ENCODE measurements around the gene ARHGEF3.

Gene ARHGEF3

DNA sequence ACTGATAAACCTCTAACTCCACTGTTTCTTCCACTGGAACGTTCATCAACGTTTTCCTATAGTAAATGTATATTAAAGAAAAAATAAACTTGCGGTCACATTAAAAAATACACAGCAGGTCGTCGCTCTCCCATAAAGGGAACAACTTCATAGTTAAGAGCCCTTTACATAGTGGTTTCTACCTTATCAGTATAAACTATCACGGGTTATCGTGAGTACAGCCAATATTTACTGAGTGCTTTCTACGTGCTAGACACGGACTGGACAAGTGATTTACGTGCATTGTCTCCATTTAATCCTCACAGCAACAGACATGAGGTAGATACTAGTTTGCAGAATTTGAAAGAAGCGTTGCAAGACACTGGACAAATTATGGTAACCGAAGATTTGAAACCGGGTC, 117.7 kb downstream of the ARHGEF3 start (continued):
- TF ChIP-seq ZNF548 (tag by site-specific recombination; IDR thresholded peaks at IDR 0.05) (no peak), ZNF114 (tag by site-specific recombination; IDR thresholded peaks at IDR 0.05) (no peak), ZBTB1 (tag by site-specific recombination; IDR thresholded peaks at IDR 0.05) (no peak), ZXDB (tag by site-specific recombination; IDR thresholded peaks at IDR 0.05) (peak; percentile 81), ZNF610 (tag by site-specific recombination; IDR thresholded peaks at IDR 0.05; ENCODE audit: borderline replicate concordance) (no peak), ZNF174 (tag by site-specific recombination; IDR thresholded peaks at IDR 0.05) (no peak), ZFP69B (tag by site-specific recombination; IDR thresholded peaks at IDR 0.05) (no peak), MZF1 (tag by site-specific recombination; IDR thresholded peaks at IDR 0.05; ENCODE audit: borderline replicate concordance) (no peak), ZFP37 (tag by site-specific recombination; IDR thresholded peaks at IDR 0.05) (no peak), ZNF10 (tag by site-specific recombination; IDR thresholded peaks at IDR 0.05) (no peak; the same call in 1 of the 2 replicates), ZNF529 (tag by site-specific recombination; IDR thresholded peaks at IDR 0.05; ENCODE audit: insufficient replicate concordance) (no peak), ZNF221 (tag by site-specific recombination; IDR thresholded peaks at IDR 0.05; ENCODE audit: borderline replicate concordance) (no peak), ZFHX2 (tag by site-specific recombination; conservative IDR thresholded peaks at IDR 0.05) (no peak), ZNF214 (tag by site-specific recombination; IDR thresholded peaks at IDR 0.05; ENCODE audit: borderline replicate concordance) (no peak), YY1 (tag by site-specific recombination; IDR thresholded peaks at IDR 0.05) (no peak), SP7 (tag by site-specific recombination; IDR thresholded peaks at IDR 0.05) (peak; percentile 31; the same call in 1 of the 2 replicates), ZBTB8A (tag by site-specific recombination; IDR thresholded peaks at IDR 0.05) (no peak), ZNF76 (tag by site-specific recombination; IDR thresholded peaks at IDR 0.05; ENCODE audit: borderline replicate concordance, low read depth) (no peak), REPIN1 (tag by site-specific recombination; IDR thresholded peaks at IDR 0.05; ENCODE audit: low read depth) (no peak), KLF1 (tag by site-specific recombination; IDR thresholded peaks at IDR 0.05) (no peak), ZNF792 (tag by site-specific recombination; IDR thresholded peaks at IDR 0.05) (no peak), PRDM6 (tag by site-specific recombination; IDR thresholded peaks at IDR 0.05) (peak; percentile 76), ZNF514 (tag by site-specific recombination; IDR thresholded peaks at IDR 0.05) (no peak), HOXC10 (CRISPR knock-in tag; IDR thresholded peaks at IDR 0.05) (no peak), ZNF571 (tag by site-specific recombination; IDR thresholded peaks at IDR 0.05) (no peak), ZNF530 (tag by site-specific recombination; IDR thresholded peaks at IDR 0.05; ENCODE audit: low read depth) (no peak), ZIC2 (tag by site-specific recombination; IDR thresholded peaks at IDR 0.05) (no peak), ZEB2 (tag by site-specific recombination; IDR thresholded peaks at IDR 0.05) (no peak), ZNF473 (tag by site-specific recombination; IDR thresholded peaks at IDR 0.05) (no peak), ZNF791 (tag by site-specific recombination; IDR thresholded peaks at IDR 0.05) (no peak), ZNF175 (tag by site-specific recombination; IDR thresholded peaks at IDR 0.05) (no peak), GLIS2 (tag by site-specific recombination; IDR thresholded peaks at IDR 0.05) (no peak), SCRT1 (tag by site-specific recombination; IDR thresholded peaks at IDR 0.05; ENCODE audit: borderline replicate concordance) (no peak), ZBTB7A (tag by site-specific recombination; IDR thresholded peaks at IDR 0.05; ENCODE audit: low read depth) (no peak), PRDM1 (tag by site-specific recombination; IDR thresholded peaks at IDR 0.05) (no peak), ZNF549 (tag by site-specific recombination; IDR thresholded peaks at IDR 0.05) (no peak), ZNF692 (tag by site-specific recombination; IDR thresholded peaks at IDR 0.05) (no peak)
- TF ChIP-seq, protein P1, sequence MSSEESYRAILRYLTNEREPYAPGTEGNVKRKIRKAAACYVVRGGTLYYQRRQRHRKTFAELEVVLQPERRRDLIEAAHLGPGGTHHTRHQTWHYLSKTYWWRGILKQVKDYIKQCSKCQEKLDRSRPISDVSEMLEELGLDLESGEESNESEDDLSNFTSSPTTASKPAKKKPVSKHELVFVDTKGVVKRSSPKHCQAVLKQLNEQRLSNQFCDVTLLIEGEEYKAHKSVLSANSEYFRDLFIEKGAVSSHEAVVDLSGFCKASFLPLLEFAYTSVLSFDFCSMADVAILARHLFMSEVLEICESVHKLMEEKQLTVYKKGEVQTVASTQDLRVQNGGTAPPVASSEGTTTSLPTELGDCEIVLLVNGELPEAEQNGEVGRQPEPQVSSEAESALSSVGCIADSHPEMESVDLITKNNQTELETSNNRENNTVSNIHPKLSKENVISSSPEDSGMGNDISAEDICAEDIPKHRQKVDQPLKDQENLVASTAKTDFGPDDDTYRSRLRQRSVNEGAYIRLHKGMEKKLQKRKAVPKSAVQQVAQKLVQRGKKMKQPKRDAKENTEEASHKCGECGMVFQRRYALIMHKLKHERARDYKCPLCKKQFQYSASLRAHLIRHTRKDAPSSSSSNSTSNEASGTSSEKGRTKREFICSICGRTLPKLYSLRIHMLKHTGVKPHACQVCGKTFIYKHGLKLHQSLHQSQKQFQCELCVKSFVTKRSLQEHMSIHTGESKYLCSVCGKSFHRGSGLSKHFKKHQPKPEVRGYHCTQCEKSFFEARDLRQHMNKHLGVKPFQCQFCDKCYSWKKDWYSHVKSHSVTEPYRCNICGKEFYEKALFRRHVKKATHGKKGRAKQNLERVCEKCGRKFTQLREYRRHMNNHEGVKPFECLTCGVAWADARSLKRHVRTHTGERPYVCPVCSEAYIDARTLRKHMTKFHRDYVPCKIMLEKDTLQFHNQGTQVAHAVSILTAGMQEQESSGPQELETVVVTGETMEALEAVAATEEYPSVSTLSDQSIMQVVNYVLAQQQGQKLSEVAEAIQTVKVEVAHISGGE (tag by site-specific recombination; conservative IDR thresholded peaks at IDR 0.05; ENCODE audit: low read depth): no peak

Measured in HEK293 (cell line).